ENCODE measurements around the gene MRTFA. TPM values are rescaled to one million over a fixed set of nuclear protein-coding genes. Genes with fewer than 3 reads are reported as not detected.
A peak's percentile ranks its signal among the peaks of the same experiment; 100 is the strongest.
"Not testable (repeated sequence)": the region's sequence is repeated elsewhere in the genome, so short reads cannot be mapped to it uniquely, and the experiment has no call there.

The MRTFA gene
- polyA plus RNA-seq, 1 of the 3 experiments (the other 2 are of a cell fraction) = 5.8 TPM

DNA sequence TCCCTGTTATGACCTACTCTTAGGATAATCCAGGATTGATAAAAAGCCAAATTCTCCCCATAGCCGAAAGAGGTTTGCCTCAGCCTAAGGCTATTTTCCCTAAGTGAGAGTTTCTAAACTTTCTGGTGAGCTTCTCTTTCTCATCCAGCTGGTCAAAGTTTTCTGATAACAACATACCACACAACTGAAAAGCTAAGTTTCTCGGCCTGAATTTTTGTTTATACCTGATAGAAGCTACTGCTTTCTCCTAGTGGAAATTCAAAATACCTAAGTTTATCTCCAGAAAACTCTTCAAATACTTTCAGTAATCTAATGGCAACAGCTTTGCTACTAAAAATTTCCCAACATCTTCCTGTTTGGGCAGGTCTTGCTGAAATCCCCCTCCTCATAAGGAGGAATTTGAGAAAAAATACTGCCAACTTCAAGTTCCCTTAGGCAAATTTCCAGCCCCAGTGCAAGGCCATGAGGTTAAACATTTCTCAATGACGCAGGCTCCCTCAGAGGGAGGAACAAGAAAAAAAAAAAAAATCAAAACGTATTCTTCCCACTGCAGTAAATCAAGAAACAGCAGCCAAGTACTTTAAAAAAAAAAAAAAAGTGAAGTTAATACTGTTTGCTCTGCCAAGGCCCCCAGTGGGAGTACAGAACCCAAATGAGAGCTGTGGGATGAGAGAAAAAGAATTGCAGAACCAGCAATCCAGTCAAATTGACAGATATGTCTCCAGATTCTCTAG, 127.0 kb downstream of the MRTFA start:
- Histone ChIP-seq H3K9ac (peak overlapping the region; percentile 44; the same call in 1 of the 2 replicates), H3K4me3 (ENCODE audit: low read depth in 2 of 2, low read length in 1 of 2) (no peak overlapping the region), H3K36me3 (replicated peaks in 1 of 2; ENCODE audit: control insufficient read depth in 1 of 2, insufficient read depth in 2 of 2, low read length in 1 of 2) (no peaks in the 10 kb centered on the region), H4K20me1 (ENCODE audit: insufficient read depth) (no peaks in the 10 kb centered on the region), H3F3A (replicated peaks; ENCODE audit: insufficient read depth) (no peaks in the 10 kb centered on the region), H3K9me2 (no peaks in the 10 kb centered on the region), H2AFZ (ENCODE audit: low read depth) (no peak overlapping the region), H3K4me2 (peak overlapping the region; percentile 41; the same call in 1 of the 2 replicates), H3K4me1 (ENCODE audit: control insufficient read depth in 1 of 2, insufficient read depth in 2 of 2, low read depth in 1 of 2, low read length in 1 of 2) (peaks cover 0 to 35% of the 10 kb centered on the region in 2 experiments; a peak in 2 of 4 replicates), H3K27ac (ENCODE audit: low read depth in 2 of 2, low read length in 1 of 2) (peak overlapping the region; percentile 22 to 98; a peak in 3 of 4 replicates), H3K27me3 (ENCODE audit: insufficient read depth) (no peaks in the 10 kb centered on the region), H3K79me2 (ENCODE audit: insufficient read depth) (peaks cover 87% of the 10 kb centered on the region), H3K9me3 (no peaks in the 10 kb centered on the region)
- ChIA-PET POLR2A (no interaction called here), CTCF (interaction anchor here (0.8 to 3.2 kb wide), 4 partner anchors 16 to 145 kb away, joined by 3 to 11 read pairs (median 4); no protein-coding TSS in a partner anchor)
- 26% methylated on average over 4 of the region's 4 CpGs for WGBS (ENCODE audit: low lambda C conversion rate)
- DNase-seq = no peak
- TF ChIP-seq, protein P1, sequence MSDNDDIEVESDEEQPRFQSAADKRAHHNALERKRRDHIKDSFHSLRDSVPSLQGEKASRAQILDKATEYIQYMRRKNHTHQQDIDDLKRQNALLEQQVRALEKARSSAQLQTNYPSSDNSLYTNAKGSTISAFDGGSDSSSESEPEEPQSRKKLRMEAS (IDR thresholded peaks at IDR 0.05; ENCODE audit: low read depth) = no peak
- no peak for TF ChIP-seq FOXM1 (IDR thresholded peaks at IDR 0.05; ENCODE audit: low read depth)
- TF ChIP-seq TEAD4 (IDR thresholded peaks at IDR 0.05; ENCODE audit: borderline replicate concordance, insufficient read depth) = no peak
- TF ChIP-seq RCOR1 (IDR thresholded peaks at IDR 0.05; ENCODE audit: low read length) = no peak
- no peak for TF ChIP-seq SIN3A (IDR thresholded peaks at IDR 0.05; ENCODE audit: borderline replicate concordance, low read depth, low read length)
- TF ChIP-seq SMC3 (IDR thresholded peaks at IDR 0.05; ENCODE audit: low read depth, low read length) = no peak
- TF ChIP-seq NFIC (IDR thresholded peaks at IDR 0.05; ENCODE audit: borderline replicate concordance) = no peak
- no peak for TF ChIP-seq POLR2AphosphoS5 (IDR thresholded peaks at IDR 0.05; ENCODE audit: low read depth, low read length)
- TF ChIP-seq, protein P2, sequence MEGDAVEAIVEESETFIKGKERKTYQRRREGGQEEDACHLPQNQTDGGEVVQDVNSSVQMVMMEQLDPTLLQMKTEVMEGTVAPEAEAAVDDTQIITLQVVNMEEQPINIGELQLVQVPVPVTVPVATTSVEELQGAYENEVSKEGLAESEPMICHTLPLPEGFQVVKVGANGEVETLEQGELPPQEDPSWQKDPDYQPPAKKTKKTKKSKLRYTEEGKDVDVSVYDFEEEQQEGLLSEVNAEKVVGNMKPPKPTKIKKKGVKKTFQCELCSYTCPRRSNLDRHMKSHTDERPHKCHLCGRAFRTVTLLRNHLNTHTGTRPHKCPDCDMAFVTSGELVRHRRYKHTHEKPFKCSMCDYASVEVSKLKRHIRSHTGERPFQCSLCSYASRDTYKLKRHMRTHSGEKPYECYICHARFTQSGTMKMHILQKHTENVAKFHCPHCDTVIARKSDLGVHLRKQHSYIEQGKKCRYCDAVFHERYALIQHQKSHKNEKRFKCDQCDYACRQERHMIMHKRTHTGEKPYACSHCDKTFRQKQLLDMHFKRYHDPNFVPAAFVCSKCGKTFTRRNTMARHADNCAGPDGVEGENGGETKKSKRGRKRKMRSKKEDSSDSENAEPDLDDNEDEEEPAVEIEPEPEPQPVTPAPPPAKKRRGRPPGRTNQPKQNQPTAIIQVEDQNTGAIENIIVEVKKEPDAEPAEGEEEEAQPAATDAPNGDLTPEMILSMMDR (IDR thresholded peaks at IDR 0.05) = no peak

DNA sequence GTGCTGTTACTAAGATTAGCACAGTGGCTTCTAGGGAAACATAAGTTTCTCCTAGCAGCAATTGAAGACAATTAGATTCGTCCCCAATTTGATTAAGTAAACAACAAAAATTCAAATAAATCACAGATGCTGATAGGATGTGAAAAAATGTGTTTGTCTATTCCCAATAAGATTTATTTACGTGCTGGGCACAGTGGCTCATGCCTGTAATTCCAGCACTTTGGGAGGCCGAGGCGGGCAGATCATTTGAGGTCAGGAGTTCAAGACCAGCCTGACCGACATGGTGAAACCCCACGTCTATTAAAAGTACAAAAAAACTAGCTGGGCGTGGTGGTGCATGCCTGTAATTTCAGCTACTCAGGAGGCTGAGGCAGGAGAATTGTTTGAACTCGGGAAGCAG, 128.5 kb downstream of the MRTFA start:
- Histone ChIP-seq H3K4me1 (ENCODE audit: control insufficient read depth in 1 of 2, insufficient read depth in 2 of 2, low read depth in 1 of 2, low read length in 1 of 2) (peaks cover 0 to 33% of the 10 kb centered on the region in 2 experiments; a peak in 2 of 4 replicates), H3K79me2 (ENCODE audit: insufficient read depth) (peaks cover 85% of the 10 kb centered on the region), H3K27ac (ENCODE audit: low read depth in 2 of 2, low read length in 1 of 2) (peak overlapping the region in 1 of 2 experiments; percentile 98; a peak in 1 of 4 replicates)
- 87% methylated on average over 8 of the region's 8 CpGs for WGBS (ENCODE audit: low lambda C conversion rate)
- H4K20me1 ChIP-seq (ENCODE audit: insufficient read depth); H3K4me2 ChIP-seq; H3K9me2 ChIP-seq; H3K27me3 ChIP-seq (ENCODE audit: insufficient read depth); H3K9me3 ChIP-seq; H3F3A ChIP-seq (replicated peaks; ENCODE audit: insufficient read depth); H2AFZ ChIP-seq (ENCODE audit: low read depth); H3K4me3 ChIP-seq (ENCODE audit: low read depth in 2 of 2, low read length in 1 of 2); H3K36me3 ChIP-seq (replicated peaks in 1 of 2; ENCODE audit: control insufficient read depth in 1 of 2, insufficient read depth in 2 of 2, low read length in 1 of 2); H3K9ac ChIP-seq; DNase-seq; POLR2A ChIA-PET: not testable (repeated sequence)
- CTCF ChIA-PET = interaction anchor here (3.2 kb wide), 1 partner anchor 17 kb away, joined by 11 read pairs; no protein-coding TSS in a partner anchor

All from SK-N-SH (cell line).